ENCODE results near the gene CNTN4. TPM values are rescaled to one million over a fixed set of nuclear protein-coding genes. Genes with fewer than 3 reads are reported as not detected.

CNTN4 gene
- total and polyA plus RNA-seq, 2 of the 8 experiments (the other 6 are each of a cell fraction or from before 2014, with no cell fraction given), result 0.41 to 2.2 TPM

- Histone ChIP-seq H2BK5ac (ENCODE audit: low read depth, low read length) (no peak overlapping the region), H4K5ac (ENCODE audit: insufficient read length, low read depth, low read length) (no peak overlapping the region), H3K23ac (ENCODE audit: insufficient read length) (no peak overlapping the region), H2BK12ac (ENCODE audit: low read depth, low read length) (no peak overlapping the region), H4K91ac (replicated peaks; ENCODE audit: insufficient read length, low read length) (no peak overlapping the region), H3K23me2 (ENCODE audit: low read depth, low read length) (no peaks in the 10 kb centered on the region), H2BK15ac (ENCODE audit: low read length) (no peak overlapping the region), H3K56ac (replicated peaks; ENCODE audit: insufficient read length, low read depth, low read length) (no peak overlapping the region), H3K9ac (replicated peaks in 1 of 4; ENCODE audit: extremely low read depth in 1 of 4, low read depth in 3 of 4, low read length in 3 of 4) (no peak overlapping the region), H3K9me3 (ENCODE audit: insufficient read depth in 2 of 2, low read depth in 1 of 2, low read length in 1 of 2) (no peaks in the 10 kb centered on the region), H3K79me1 (ENCODE audit: low read depth, low read length) (no peaks in the 10 kb centered on the region), H3K4me3 (ENCODE audit: extremely low read depth in 1 of 4, insufficient read depth in 2 of 4, low read depth in 3 of 4, low read length in 4 of 4) (no peak overlapping the region), H2AK5ac (ENCODE audit: low read depth, low read length) (no peak overlapping the region), H3K36me3 (ENCODE audit: control insufficient read depth in 2 of 4, insufficient read depth in 4 of 4, low read length in 3 of 4) (no peaks in the 10 kb centered on the region), H4K8ac (ENCODE audit: extremely low read depth, insufficient read depth, low read length) (no peak overlapping the region), H3K4ac (replicated peaks; ENCODE audit: insufficient read length, low read depth, low read length) (no peak overlapping the region), H4K20me1 (replicated peaks in 1 of 2; ENCODE audit: control insufficient read depth in 1 of 2, insufficient read depth in 2 of 2, low read length in 2 of 2) (no peaks in the 10 kb centered on the region), H3K79me2 (ENCODE audit: control insufficient read depth in 1 of 2, insufficient read depth in 2 of 2, low read length in 2 of 2) (no peaks in the 10 kb centered on the region), H3K4me1 (replicated peaks in 1 of 4; ENCODE audit: control insufficient read depth in 3 of 4, insufficient read depth in 4 of 4, low read length in 3 of 4) (no peaks in the 10 kb centered on the region), H3K14ac (ENCODE audit: insufficient read length) (no peak overlapping the region), H2BK120ac (replicated peaks; ENCODE audit: low read depth, low read length) (no peak overlapping the region), H2BK20ac (ENCODE audit: low read length) (no peak overlapping the region), H3K18ac (ENCODE audit: extremely low read depth, low read length) (no peak overlapping the region), H3K27ac (ENCODE audit: low read depth, low read length) (no peak overlapping the region), H2AFZ (ENCODE audit: low read length) (no peak overlapping the region), H3K27me3 (replicated peaks in 1 of 4; ENCODE audit: control insufficient read depth in 3 of 4, extremely low read depth in 1 of 4, insufficient read depth in 3 of 4, low read length in 3 of 4) (no peaks in the 10 kb centered on the region), H3K4me2 (ENCODE audit: insufficient read depth in 1 of 2, low read depth in 2 of 2, low read length in 2 of 2) (no peak overlapping the region)
- 66% methylated on average over 3 of the region's 3 CpGs; no CpG with 5 or more reads in 1 of the 2 experiments for WGBS, 2 experiments (ENCODE audit: extremely low coverage in 1 of 2, insufficient coverage in 1 of 2, insufficient read length in 1 of 2, insufficient replicate concordance in 2 of 2, low coverage in 1 of 2, low lambda C conversion rate in 2 of 2, missing lambda C conversion rate in 1 of 2)
- CTCF ChIA-PET (ENCODE audit: partially characterized antibody), result interaction anchor here (1.8 kb wide), 1 partner anchor 9 kb away, joined by 4 read pairs; no protein-coding TSS in a partner anchor
- no peak for DNase-seq (ENCODE audit: low read depth in 1 of 2, low spot score in 2 of 2)
- POLR2A ChIA-PET (ENCODE audit: partially characterized antibody), result no interaction called here
- no peak for FAIRE-seq
Measured at GRCh38 chr3:2268779-2269178, 170.1 kb downstream of the CNTN4 start.
